ENCODE results near the gene IFITM10. TPM values are rescaled to one million over a fixed set of nuclear protein-coding genes. Genes with fewer than 3 reads are reported as not detected.

Gene IFITM10
- total and polyA plus RNA-seq, 2 donors (not counting 1 experiment from before 2014, with no cell fraction given): 0.09 to 1.7 TPM

GRCh38 chr11:1765871-1766718 is 15.7 kb upstream of the IFITM10 start:
- H3K36me3 ChIP-seq (replicated peaks in 1 of 2; ENCODE audit: control extremely low read depth in 1 of 2, control insufficient read depth in 1 of 2, extremely low read depth in 1 of 2, insufficient read depth in 2 of 2, low read length in 1 of 2): no peaks in the 10 kb centered on the region
- ChIA-PET CTCF (interaction anchor here (1.2 kb wide), 1 partner anchor 67 kb away, joined by 5 read pairs; no protein-coding TSS in a partner anchor), POLR2A (no interaction called here)
- H3K9ac ChIP-seq (ENCODE audit: low read length): no peak overlapping the region
- Mint-ChIP-seq H3K9me3 (ENCODE audit: insufficient read depth) (no peaks in the 10 kb centered on the region), H3K4me1 (peaks cover 14% of the 10 kb centered on the region), H3K27ac (no peak overlapping the region), H3K27me3 (peaks cover 16% of the 10 kb centered on the region), H3K4me3 (no peak overlapping the region)
- peaks cover 0 to 4% (median 0%) of the 10 kb centered on the region in 4 experiments for H3K27me3 ChIP-seq (replicated peaks in 1 of 4; ENCODE audit: control extremely low read depth in 1 of 4, control insufficient read depth in 3 of 4, insufficient read depth in 4 of 4, low read length in 3 of 4)
- H3K27ac ChIP-seq (ENCODE audit: low read length in 2 of 2): no peak overlapping the region
- no peak overlapping the region for H3K4me2 ChIP-seq (replicated peaks; ENCODE audit: low read depth, low read length, poor library complexity, severe bottlenecking)
- peaks cover 13 to 24% of the 10 kb centered on the region in 2 donors for H3K4me1 ChIP-seq (ENCODE audit: control insufficient read depth in 2 of 2, insufficient read depth in 2 of 2, low read length in 2 of 2)
- H4K20me1 ChIP-seq (ENCODE audit: control insufficient read depth, insufficient read depth, low read length, poor library complexity, severe bottlenecking): peaks cover 18% of the 10 kb centered on the region
- no peaks in the 10 kb centered on the region for H3K9me3 ChIP-seq (ENCODE audit: control extremely low read depth in 1 of 3, control insufficient read depth in 2 of 3, insufficient read depth in 1 of 3, low read length in 2 of 3)
- intact Hi-C loops (cut with micrococcal nuclease): loop anchor here (10.0 kb wide), 1 partner anchor 79 kb away; no protein-coding TSS in a partner anchor
- TF ChIP-seq CTCF (IDR thresholded peaks at IDR 0.05): no peak
- 95% methylated on average over 28 of the region's 28 CpGs for WGBS (ENCODE audit: insufficient coverage)
- no peak overlapping the region for H3K4me3 ChIP-seq (ENCODE audit: control extremely low read depth in 1 of 5, extremely low read depth in 1 of 5, insufficient read depth in 1 of 5, low read depth in 2 of 5, low read length in 4 of 5)
- ATAC-seq (ENCODE audit: low read depth) (no peak), DNase-seq (no peak)
- no peak overlapping the region for H2AFZ ChIP-seq (ENCODE audit: insufficient read depth, low read depth, low read length, poor library complexity, severe bottlenecking)
- H3K79me2 ChIP-seq (ENCODE audit: control insufficient read depth, insufficient read depth, low read length): peaks cover 19% of the 10 kb centered on the region

All from B cell (primary cell).